Stimulated activated CD4-positive, alpha-beta T cell treated with anti-CD3 and anti-CD28 coated beads, TNF-alpha, amount 100 ng/mL, for 24 hours (primary cell): ENCODE measurements around the gene MYF5.

Experiments
- DNase-seq, 3 experiments: peaks; one replicate each; pipeline ENCODE4 v3.0.0-alpha.2; 2020; ENCODE audit warnings: low read depth in 3 of 3

Gene MYF5

GRCh38 chr12:80707830-80708258 is 8.9 kb upstream of the MYF5 start:
- DNase-seq, result no peak

DNA sequence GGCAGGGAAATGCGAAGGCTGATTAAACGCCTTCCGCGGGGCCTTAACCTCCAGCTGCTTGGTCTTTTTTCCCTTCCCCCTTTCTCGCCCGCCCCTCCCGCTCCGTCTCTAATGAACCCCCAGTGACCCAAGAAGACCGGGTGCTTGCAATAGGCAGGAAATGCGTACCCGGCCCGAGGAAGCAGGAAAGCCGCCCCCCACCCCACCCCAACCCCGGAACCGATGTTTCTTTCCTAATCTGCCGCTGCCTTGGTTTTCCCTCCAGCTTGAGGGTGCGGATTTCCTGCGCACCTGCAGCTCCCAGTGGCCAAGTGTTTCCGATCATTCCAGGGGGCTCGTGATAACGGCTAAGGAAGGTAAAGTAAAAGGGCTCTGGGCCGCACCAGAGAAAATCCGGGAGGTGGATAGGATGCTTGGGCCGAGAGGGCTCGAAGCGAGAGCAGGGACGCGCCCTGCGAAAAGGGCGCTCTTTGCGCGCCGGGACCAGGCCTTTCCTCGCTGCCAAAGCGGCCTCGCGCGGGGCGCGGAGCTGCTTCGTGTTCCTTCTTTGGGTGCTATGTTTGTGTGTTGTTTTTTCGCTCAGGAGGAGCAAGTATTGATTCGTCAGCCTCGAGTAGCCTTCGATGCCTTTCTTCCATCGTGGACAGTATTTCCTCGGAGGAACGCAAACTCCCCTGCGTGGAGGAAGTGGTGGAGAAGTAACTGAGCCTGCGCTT is 8.3 kb upstream of the MYF5 start:
- DNase-seq, result no peak

DNA sequence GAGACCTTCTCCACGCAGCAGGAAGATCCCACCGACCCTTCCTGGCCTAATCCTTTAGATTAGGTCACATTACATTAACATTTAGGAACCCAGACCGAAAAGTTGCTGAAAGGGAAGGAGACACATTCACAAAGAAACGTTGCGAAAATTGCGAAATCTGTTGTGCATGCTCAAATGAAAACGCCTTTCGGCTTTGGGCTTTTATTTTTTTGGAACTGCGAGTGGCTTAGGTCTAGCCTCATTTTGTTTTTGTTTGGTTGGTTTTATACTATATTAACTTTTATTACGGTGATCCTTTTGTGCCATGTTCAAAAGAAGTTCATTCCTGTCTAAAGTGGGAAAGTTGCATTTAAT is 7.8 kb upstream of the MYF5 start:
- no peak for DNase-seq

DNA sequence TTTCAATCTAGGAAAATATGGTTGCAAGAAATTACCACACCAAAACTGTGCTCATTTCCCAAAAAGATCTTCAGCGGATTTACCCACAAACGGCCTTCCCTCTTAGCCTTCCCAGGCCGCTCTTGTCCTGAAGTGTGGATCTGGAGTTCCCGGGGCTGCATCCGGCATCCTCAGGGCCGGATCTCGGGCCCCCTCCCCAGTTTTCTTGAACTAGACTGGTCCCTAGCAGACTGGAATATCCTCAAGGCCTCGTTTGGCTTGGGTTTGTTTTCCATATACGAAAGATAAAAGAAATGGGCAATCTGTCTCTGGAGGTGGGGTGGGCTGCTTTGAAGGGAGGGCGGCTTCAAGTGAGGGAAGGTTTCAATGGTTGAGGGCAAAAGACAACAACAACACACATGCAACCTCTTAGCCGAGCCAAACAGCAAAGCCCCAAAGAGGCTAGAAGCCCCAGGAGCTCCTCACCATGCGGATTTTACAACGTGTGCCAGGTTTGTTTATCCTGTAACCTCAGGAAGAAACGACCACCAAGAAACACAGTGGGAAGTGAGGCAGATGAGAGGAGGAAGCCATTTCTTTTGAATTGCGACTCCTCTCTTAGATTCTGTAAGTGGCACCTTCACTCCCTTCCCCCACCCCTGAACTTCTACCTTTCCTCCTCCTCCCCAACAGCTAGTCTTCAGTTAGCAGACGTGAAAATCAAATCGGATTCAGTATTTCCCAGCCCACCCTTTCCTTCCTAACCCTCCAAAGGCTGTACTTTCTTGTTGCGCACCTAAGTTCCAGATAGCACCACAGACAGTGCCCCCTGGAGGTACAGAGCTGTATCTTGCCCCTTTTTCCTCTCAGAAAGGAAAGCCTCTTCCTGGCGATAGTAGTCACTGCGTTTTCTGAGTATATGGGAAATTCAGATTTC is 6.6 kb upstream of the MYF5 start:
- DNase-seq, result no peak

DNA sequence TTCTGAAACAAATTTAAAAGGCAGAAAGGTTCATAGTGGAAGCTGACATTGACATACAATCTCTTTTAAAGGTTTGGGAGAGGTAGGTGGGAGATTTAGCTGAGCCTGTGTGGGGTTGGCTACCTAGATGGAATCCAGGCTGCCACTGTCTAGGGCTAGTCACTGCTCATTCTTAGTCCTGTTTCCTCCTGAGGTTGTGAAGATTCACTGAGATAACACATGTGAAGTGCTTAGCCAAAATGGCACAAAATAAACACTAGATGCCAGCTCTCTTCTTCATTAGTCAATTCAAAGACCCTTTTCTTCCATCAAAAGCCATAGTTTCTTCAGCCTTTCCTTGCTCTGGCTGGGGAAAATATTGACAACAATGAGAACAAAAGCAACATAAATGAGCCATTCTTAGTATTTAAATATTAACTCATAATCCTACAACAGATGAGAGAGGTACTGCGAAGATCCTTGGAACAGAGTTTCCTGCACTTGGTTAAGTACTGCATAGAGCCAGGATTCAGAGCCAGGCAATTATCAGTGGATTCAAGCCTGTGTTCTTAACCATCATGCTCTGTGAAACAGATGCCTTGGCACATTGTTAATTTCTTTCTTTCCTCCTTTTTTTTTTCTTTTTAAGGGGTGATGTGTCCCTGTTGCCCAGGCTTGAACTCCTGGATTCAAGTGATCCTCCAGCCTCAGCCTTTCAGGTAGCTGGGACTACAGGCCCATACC is 5.8 kb upstream of the MYF5 start:
- no peak for DNase-seq

DNA sequence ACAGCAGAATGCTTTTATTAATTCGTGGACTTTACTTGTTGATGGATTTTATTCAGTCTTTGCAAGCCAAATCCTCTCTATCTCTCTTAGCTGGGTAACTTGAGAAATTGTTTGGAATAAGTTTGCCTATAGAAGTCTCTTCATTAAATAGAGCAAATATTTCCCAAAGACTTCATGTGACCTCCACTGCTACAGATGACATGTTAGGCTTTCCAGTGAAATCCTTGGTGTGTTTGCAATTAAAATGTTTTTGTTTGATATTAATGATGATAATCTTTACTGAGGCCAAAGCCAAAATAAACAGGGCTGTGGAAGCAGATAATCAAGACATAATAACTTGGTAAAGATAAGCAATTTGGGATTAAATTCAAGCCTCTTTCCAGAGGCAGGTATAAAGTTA is 4.8 kb upstream of the MYF5 start:
- no peak for DNase-seq

DNA sequence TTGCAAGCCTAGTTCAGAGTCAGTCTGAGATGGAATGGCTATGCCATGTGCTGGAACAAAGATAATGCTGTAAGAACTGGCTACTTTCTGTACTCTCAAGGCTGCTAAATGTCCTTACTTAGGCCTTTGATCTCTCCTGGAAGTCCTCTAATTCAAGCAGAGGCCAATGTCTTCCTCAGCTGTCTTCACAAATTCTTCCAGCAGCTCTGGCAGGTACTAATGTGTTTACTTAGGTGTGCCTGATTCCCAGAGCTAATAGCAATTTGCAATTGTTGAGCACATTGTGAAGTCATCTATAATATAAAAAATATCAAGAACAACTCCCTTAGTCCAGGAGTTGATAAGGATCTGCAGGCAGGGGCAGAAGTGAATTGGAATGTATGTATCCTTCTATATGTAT is 3.8 kb upstream of the MYF5 start:
- DNase-seq, result no peak

DNA sequence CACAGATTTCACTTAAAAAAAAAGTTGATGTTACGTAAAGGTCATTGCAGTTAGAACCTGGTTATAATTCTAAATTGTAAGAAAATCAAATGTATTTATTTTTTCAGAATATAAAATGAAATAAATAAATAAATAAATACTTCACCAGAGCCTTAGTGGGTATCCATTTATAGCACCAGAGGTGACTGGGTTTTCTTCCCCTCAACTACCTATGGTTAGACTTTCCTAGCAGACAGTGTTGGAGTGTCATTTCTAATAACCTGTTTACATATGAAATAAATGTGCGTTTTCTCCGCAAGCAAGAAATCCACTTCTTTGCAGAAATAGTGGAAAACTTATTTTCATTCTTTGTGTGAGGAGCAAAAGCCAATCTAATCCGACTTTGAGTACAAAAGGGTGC is 3.3 kb upstream of the MYF5 start:
- no peak for DNase-seq

DNA sequence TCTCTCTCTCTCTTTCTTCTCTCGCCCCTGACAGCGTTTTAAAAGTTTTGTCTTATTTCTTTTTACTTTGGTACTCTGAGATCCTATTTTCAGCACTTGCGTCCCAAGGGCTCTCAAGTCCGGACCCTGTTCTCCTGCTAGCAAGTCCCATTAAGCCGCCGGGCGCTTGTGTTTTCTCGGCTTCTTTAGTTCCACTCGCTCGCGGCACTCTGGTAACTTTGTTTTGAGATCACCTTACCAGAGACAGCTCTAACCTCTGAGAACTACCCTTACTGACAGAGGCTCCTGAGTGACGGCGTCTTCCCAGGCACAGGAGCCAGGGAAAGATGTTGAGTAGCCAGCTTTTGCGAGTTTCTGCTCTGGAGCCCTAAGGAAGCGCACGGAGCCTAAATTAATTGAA is 2.7 kb upstream of the MYF5 start:
- DNase-seq, result no peak

- DNase-seq, result no peak
These were observed 1.9 kb upstream of the MYF5 start for GRCh38 chr12:80714846-80715245.

GRCh38 chr12:80715713-80716249 is 931 bp upstream of the MYF5 start:
- no peak for DNase-seq

- DNase-seq, result no peak
These were observed 1.1 kb downstream of the MYF5 start for GRCh38 chr12:80717856-80718255.

DNA sequence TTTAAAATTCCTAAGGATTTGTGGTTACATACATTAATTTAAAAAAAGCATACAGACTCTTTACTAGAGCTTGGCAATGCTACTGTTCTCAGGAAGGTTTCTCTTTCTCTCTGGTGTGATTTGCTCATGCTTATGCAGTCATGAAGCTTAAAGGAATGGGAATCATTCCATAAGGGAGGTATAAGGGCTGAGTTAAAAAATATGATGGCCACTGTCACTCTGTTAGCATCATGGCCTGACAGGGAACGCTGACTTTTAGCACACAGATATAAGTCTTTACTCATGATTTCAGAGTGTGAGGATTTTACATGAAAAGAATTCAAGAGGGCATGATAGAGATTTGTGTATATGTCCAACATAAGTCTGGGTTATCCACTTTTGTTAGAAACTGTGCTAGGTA is 3.8 kb downstream of the MYF5 start:
- no peak for DNase-seq

- no peak for DNase-seq
These were observed 4.6 kb downstream of the MYF5 start for GRCh38 chr12:80721326-80721725.

GRCh38 chr12:80745851-80746505 is 29.3 kb downstream of the MYF5 start:
- no peak for DNase-seq

GRCh38 chr12:80747800-80748199 is 31.1 kb downstream of the MYF5 start:
- no peak for DNase-seq

GRCh38 chr12:80749456-80749855 is 32.7 kb downstream of the MYF5 start:
- DNase-seq, result no peak

- no peak for DNase-seq
These were observed 35.8 kb downstream of the MYF5 start for GRCh38 chr12:80752464-80752863.

- no peak for DNase-seq
These were observed 37.6 kb downstream of the MYF5 start for GRCh38 chr12:80754274-80754673.

GRCh38 chr12:80756875-80757274 is 40.2 kb downstream of the MYF5 start:
- DNase-seq, result no peak

GRCh38 chr12:80761838-80762237 is 45.1 kb downstream of the MYF5 start:
- no peak for DNase-seq

GRCh38 chr12:80763874-80764273 is 47.2 kb downstream of the MYF5 start:
- DNase-seq, result no peak
